ENCODE results near the gene TMEM128.

DNA sequence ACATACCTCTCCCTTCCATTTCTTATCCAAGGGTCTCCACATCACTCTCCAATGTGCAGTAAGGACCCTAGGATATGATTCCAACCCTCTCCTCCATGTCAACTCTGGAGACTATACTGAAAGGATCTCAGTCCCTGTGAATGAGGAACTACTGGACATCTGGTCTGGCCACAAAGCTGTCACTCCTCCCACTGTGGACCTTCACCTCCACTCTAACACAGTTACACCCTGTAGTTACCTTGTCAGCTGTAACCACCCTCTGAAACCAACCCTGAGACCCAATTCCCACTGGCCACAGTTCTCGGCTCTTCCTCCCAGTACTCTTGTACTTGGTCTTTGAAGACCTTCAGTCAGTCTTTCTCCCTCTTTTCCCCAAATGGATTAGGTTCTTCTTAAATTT lies 2.9 kb downstream of the TMEM128 start:
- TF ChIP-seq, protein P1, sequence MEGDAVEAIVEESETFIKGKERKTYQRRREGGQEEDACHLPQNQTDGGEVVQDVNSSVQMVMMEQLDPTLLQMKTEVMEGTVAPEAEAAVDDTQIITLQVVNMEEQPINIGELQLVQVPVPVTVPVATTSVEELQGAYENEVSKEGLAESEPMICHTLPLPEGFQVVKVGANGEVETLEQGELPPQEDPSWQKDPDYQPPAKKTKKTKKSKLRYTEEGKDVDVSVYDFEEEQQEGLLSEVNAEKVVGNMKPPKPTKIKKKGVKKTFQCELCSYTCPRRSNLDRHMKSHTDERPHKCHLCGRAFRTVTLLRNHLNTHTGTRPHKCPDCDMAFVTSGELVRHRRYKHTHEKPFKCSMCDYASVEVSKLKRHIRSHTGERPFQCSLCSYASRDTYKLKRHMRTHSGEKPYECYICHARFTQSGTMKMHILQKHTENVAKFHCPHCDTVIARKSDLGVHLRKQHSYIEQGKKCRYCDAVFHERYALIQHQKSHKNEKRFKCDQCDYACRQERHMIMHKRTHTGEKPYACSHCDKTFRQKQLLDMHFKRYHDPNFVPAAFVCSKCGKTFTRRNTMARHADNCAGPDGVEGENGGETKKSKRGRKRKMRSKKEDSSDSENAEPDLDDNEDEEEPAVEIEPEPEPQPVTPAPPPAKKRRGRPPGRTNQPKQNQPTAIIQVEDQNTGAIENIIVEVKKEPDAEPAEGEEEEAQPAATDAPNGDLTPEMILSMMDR (IDR thresholded peaks at IDR 0.05; ENCODE audit: low read depth, low read length): no peak
- TF ChIP-seq, protein P2, sequence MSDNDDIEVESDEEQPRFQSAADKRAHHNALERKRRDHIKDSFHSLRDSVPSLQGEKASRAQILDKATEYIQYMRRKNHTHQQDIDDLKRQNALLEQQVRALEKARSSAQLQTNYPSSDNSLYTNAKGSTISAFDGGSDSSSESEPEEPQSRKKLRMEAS (IDR thresholded peaks at IDR 0.05; ENCODE audit: low read depth, low read length): no peak
- TF ChIP-seq POLR2A (IDR thresholded peaks at IDR 0.05; ENCODE audit: extremely low read depth, insufficient read length): no peak
